Measurements from ENCODE around the gene ETNK2.
A peak's percentile ranks its signal among the peaks of the same experiment; 100 is the strongest.
"Not testable (repeated sequence)": the region's sequence is repeated elsewhere in the genome, so short reads cannot be mapped to it uniquely, and the experiment has no call there.

ETNK2 gene

DNA sequence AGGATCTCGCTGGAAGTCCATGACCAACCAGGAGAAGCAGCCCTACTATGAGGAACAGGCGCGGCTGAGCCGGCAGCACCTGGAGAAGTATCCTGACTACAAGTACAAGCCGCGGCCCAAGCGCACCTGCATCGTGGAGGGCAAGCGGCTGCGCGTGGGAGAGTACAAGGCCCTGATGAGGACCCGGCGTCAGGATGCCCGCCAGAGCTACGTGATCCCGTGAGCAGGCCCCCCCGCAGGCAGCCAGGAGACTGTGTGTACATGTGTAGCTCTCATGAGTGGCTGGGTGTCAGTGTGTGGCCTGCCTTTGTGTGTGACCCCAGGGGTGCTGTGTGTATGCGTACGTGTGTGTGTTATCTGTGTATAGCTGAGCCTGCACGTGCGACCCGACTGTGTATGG lies 27.2 kb downstream of the ETNK2 start:
- no peak for DNase-seq

- no peak for DNase-seq
These were observed 28.5 kb downstream of the ETNK2 start for GRCh38 chr1:204123376-204123775.

DNA sequence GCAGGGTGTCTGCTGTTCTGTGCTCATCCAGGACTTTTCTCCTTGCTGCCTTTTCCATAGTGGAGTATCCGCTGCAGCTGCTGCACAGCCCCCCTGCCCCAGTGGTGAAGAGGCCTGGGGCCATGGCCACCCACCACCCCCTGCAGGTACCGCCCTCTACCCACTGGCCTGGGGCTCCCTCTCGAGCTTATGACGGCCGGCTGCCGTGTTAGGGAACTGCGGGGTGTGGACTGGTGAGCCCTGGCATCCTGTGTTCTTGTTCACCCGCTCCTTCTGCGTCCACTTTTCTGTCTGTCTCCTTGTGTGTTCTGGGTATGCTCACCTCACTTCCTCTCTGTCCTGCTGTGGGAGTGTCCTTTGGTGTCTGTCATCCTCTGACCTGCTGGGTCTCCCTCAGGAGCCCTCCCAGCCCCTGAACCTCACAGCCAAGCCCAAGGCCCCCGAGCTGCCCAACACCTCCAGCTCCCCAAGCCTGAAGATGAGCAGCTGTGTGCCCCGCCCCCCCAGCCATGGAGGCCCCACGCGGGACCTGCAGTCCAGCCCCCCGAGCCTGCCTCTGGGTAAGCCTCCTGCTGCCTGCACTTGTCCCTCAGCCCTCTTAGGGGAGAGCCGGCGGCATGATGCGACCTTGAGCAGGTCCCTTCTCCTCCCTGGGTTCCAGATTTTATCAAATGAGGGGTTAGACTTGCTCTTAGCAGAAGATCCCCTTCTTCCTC lies 29.8 kb downstream of the ETNK2 start:
- no peak for DNase-seq

DNA sequence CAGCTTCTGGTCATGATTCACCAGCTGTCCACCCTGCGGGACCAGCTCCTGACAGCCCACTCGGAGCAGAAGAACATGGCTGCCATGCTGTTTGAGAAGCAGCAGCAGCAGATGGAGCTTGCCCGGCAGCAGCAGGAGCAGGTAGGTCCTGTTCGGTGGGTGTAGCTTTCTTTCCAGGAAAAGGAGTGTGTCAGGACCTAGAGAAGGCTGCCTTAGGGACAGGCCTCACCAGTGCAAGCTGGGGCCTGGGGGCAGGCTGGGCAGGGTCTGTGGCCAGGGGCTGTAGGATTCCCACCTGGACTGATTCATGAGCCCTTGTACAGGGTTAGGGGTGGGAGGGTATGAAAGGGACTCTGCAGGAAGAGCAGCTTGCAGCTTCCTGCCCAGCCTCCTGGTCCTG lies 35.3 kb downstream of the ETNK2 start:
- no peak for DNase-seq

DNA sequence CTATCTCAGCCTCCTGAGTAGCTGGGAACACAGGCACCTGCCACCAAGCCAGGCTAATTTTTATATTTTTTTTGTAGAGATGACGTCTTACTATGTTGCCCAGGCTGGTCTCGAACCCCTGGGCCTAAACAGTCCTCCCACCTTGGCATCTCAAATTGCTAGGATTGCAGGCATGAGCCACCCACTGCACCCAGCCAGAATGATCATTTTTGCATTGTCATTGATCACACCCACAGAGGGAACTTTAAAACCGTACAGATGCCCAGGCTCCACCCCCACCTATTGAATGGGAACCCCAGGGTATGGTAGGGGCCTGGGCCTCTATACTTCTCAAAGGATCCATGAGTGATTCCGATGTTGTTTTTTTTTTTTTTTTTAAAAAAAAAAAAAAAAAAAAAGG lies 36.7 kb downstream of the ETNK2 start:
- no peak for DNase-seq

- DNase-seq, result no peak
These were observed 37.2 kb downstream of the ETNK2 start for GRCh38 chr1:204114606-204115005.

DNA sequence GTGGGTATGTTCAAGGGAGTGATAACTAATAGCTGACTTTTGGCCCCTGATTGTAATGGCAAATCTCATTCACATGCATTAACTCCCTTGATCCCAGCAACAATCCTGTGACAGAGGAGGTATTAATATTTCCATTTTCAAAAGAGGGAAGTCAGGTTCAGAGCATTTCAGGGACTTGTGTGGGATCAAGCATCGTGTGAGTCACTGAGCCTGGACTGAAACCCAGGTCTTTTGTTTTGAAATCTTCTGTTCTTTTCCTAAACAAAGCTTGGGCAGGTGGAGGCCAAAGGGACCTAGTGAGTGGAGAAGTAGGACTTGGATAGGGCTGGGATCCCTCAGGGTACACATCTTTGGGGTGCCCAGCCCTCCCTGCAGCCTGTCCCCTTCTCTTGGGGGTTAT lies 37.9 kb downstream of the ETNK2 start:
- DNase-seq, result no peak

- no peak for DNase-seq
These were observed 38.7 kb downstream of the ETNK2 start for GRCh38 chr1:204112876-204113730.

- no peak for DNase-seq
These were observed 40.8 kb downstream of the ETNK2 start for GRCh38 chr1:204110894-204111633.

DNA sequence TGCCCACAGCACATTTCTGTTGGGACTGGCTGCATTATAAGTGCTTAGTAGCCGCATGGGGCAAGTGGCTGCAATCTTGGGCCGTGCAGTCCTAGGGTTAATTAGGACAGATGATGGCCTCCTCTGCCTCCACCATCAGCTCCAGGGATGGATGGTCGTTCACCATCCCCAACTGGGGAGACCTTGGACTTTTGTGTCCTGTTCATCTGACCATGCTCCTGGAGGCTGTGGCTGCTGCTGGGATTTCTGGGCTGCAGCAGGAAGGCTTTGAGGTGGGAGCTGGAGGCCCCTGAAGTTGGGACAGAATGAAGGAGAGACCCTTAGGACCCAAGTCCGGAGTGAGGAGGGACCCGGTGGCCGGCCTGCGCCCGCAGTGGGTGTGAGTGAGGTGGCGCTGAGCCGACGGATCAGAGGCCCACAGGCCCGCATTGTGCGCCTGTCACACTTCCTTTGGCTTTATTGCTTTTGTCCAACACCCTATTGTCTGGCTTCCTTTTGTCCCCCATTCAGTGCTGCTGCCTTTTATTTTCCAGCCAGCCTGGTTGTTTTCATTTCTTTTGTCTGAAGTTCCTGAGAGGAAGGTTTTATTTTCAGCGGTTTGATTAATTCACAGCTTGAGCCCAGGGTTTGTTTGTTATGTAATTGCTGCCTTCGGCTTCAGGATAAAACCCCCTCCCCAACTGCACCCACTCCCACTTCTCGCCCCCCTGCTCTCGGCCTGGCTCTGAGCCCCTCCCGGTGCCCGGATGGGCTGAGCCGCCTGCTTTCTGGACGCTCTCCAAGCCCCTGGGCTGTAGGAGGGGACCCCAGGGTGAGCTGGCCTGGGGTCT lies 43.3 kb downstream of the ETNK2 start:
- DNase-seq, result no peak

DNA sequence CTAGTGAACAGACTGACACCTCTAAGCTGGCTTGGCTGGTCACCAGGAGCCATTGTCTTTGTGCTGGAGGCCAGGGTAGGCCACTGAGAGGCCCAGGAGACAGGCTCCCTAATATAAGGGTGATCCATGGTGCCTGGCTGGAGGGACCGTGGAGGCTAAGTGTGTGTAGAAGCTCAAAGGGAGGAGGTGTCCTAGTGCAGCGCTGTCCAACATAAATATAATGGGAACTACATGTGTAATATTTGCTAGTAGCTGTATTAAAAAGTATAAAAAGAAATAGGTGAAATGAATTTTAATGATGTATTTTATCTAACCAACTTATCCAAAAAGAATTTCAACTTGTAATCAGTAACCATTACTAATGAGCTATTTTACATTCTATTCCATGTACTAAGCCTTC lies 44.0 kb downstream of the ETNK2 start:
- DNase-seq, result no peak

- DNase-seq, result no peak
These were observed 45.0 kb downstream of the ETNK2 start for GRCh38 chr1:204106825-204107224.

DNA sequence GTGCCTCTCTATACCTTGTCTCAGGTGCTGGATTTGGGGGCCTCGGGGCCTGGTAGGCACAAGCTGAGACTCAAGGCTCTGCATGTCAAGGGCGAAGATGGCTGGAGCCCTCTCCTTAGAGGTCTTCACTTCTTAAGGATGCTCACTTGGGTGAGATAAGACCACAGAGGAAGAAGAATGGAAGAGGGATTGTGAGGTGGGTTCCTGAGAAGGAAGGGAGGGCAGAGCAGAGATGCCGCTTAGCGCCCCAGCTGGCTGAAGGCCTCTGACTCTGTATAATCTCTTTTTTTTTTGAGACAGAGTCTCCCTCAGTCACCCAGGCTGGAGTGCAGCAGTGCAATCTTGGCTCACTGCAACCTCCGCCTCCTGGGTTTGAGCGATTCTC lies 46.7 kb downstream of the ETNK2 start:
- DNase-seq, result no peak

DNA sequence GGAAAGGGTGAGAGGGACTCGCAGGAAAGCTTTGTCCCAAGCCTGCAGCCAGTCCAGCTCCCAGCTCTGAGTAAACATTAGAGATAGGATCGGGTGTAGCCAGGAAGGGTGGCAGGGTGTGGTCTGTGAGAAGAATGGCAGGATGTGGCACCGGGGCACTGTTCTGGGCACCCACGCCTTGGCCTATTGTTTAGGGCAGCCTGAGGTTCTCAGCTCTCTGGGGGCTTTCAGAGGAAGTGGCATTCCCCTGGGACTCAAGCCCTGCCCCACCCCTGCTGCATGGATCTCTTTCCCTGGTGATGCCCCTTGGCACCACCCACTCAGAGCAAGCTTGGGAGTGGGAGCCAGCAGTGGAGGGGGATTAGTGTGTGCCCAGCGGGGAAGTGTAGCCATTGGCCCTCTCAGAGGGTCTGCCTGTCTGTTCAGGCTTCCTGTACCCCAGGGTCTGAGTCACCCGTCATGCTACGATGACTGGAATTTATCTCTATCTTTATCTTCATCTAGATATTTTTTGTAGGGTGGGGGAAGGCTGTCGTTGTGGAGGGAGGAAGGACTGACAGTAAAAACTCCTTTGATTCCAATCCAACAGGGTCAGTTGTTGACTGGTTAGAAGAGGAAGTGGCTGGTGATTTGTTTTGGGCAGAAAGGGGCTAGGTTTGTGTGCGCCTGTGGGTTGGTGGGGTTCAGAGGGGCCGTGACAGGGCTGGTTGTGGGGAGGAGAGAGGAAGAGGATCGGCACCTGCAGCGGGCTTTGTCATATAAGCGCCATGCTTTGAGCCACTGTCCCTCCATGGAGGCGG lies 47.3 kb downstream of the ETNK2 start:
- DNase-seq, result peak; percentile 11

DNA sequence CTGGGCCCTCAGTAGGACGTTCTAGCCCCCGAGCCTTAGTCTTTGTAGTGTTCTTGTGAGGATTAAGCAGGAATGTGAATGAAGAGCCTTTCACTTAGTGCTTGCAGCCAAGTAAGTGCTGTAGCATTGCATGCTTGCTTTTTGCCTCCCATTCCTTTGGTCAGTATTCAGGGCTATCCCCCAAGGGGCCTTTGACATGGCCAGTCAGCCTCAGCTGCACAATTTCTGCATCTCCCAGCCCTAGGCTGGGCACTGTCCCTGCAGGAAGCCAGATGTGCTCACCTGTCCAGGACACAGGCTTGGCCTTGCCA lies 48.5 kb downstream of the ETNK2 start:
- no peak for DNase-seq

DNA sequence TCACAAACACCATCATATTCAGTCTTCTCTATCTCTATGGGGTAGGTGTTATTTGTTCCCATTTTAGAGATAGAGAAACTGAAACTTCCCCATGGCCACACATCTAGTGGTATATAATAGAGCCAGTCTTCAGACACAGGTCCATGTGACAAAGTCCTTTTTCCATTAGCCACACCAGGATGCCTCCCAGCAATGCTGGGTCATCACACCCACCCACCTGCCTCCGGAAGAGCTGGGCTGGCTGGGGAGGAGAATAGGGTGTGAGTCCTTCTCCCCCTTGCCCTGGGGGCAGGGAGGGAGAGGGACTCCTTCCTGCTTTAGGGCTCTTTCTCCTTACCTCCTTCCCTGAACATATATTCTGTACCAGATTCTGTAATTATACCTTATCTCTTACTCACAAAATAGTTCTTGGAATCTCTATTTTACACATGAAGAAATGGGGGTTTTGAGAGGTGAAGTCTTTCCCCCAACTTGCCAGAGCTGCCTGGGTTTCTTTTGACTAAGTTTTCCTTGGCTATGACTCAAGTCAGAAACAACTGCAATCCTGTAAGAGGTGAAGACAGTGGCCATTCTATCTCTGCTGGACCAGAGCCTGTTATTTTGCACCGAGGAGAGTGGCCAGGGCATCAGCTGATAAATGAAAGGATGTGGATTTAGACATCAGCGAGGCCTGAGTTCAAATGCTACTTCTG lies 49.0 kb downstream of the ETNK2 start:
- DNase-seq, result no peak

GRCh38 chr1:204102029-204102611 lies 49.7 kb downstream of the ETNK2 start:
- DNase-seq, result no peak

DNA sequence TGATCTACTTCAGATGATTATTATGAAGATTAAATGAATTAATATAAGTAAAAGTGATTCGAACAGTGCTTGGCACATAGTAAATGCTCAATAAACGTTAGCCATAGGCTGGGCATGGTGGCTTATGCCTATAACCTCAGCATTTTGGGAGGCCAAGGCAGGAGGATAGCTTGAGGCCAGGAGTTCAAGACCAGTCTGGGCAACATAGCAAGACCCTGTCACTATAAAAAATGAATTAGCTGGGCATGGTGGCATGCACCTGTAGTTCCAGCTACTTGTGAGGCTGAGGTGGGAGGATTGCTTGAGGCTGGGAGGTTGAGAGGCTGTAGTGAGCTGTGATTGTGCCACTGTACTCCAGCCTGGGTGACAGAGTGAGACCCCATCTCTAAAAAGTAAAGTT lies 52.1 kb downstream of the ETNK2 start:
- not testable (repeated sequence) for DNase-seq

GRCh38 chr1:204098683-204099082 lies 53.2 kb downstream of the ETNK2 start:
- DNase-seq, result no peak

GRCh38 chr1:204096931-204097330 lies 54.9 kb downstream of the ETNK2 start:
- DNase-seq, result no peak

All from T-helper 9 cell (primary cell).